ENCODE measurements around the gene AMFR.

AMFR gene

GRCh38 chr16:56346131-56346890, 79.0 kb downstream of the AMFR start:
- Histone ChIP-seq H3K4me1 (ENCODE audit: control insufficient read depth, insufficient read depth, low read length) (peaks cover 9% of the 10 kb centered on the region; the same call in 1 of the 2 replicates), H3K9me3 (ENCODE audit: control insufficient read depth, insufficient read depth, low read depth, low read length) (no peaks in the 10 kb centered on the region), H3K4me3 (ENCODE audit: low read depth, low read length) (no peak overlapping the region), H3K27me3 (ENCODE audit: control insufficient read depth, insufficient read depth, low read length) (no peaks in the 10 kb centered on the region), H3K9ac (ENCODE audit: low read length) (no peak overlapping the region), H3K27ac (ENCODE audit: low read depth, low read length) (no peak overlapping the region), H3K36me3 (ENCODE audit: control insufficient read depth, insufficient read depth, low read length) (no peaks in the 10 kb centered on the region)

GRCh38 chr16:56345406-56346050, 79.8 kb downstream of the AMFR start:
- Histone ChIP-seq H3K27me3 (ENCODE audit: control insufficient read depth, insufficient read depth, low read length) (no peaks in the 10 kb centered on the region), H3K4me3 (ENCODE audit: low read depth, low read length) (no peak overlapping the region), H3K36me3 (ENCODE audit: control insufficient read depth, insufficient read depth, low read length) (no peaks in the 10 kb centered on the region), H3K4me1 (ENCODE audit: control insufficient read depth, insufficient read depth, low read length) (peaks cover 9% of the 10 kb centered on the region; the same call in 1 of the 2 replicates), H3K9me3 (ENCODE audit: control insufficient read depth, insufficient read depth, low read depth, low read length) (no peaks in the 10 kb centered on the region), H3K9ac (ENCODE audit: low read length) (no peak overlapping the region), H3K27ac (ENCODE audit: low read depth, low read length) (no peak overlapping the region)

GRCh38 chr16:56344518-56345405, 80.6 kb downstream of the AMFR start:
- Histone ChIP-seq H3K9me3 (ENCODE audit: control insufficient read depth, insufficient read depth, low read depth, low read length) (no peaks in the 10 kb centered on the region), H3K4me3 (ENCODE audit: low read depth, low read length) (no peak overlapping the region), H3K27me3 (ENCODE audit: control insufficient read depth, insufficient read depth, low read length) (no peaks in the 10 kb centered on the region), H3K36me3 (ENCODE audit: control insufficient read depth, insufficient read depth, low read length) (no peaks in the 10 kb centered on the region), H3K4me1 (ENCODE audit: control insufficient read depth, insufficient read depth, low read length) (peaks cover 9% of the 10 kb centered on the region; the same call in 1 of the 2 replicates), H3K9ac (ENCODE audit: low read length) (no peak overlapping the region), H3K27ac (ENCODE audit: low read depth, low read length) (no peak overlapping the region)

GRCh38 chr16:56343661-56344517, 81.5 kb downstream of the AMFR start:
- no peak overlapping the region for H3K4me3 ChIP-seq (ENCODE audit: low read depth, low read length)
- peaks cover 9% of the 10 kb centered on the region; the same call in 1 of the 2 replicates for H3K4me1 ChIP-seq (ENCODE audit: control insufficient read depth, insufficient read depth, low read length)
- no peak overlapping the region for H3K9ac ChIP-seq (ENCODE audit: low read length)

GRCh38 chr16:56341656-56342399, 83.5 kb downstream of the AMFR start:
- Histone ChIP-seq H3K4me1 (ENCODE audit: control insufficient read depth, insufficient read depth, low read length) (peaks cover 9% of the 10 kb centered on the region; the same call in 1 of the 2 replicates), H3K27me3 (ENCODE audit: control insufficient read depth, insufficient read depth, low read length) (no peaks in the 10 kb centered on the region), H3K9me3 (ENCODE audit: control insufficient read depth, insufficient read depth, low read depth, low read length) (no peaks in the 10 kb centered on the region), H3K36me3 (ENCODE audit: control insufficient read depth, insufficient read depth, low read length) (no peaks in the 10 kb centered on the region), H3K9ac (ENCODE audit: low read length) (no peak overlapping the region), H3K27ac (ENCODE audit: low read depth, low read length) (no peak overlapping the region), H3K4me3 (ENCODE audit: low read depth, low read length) (no peak overlapping the region)

More at GRCh38 chr16:56343661-56344517, 81.5 kb downstream of the AMFR start:
- H3K9me3 ChIP-seq (ENCODE audit: control insufficient read depth, insufficient read depth, low read depth, low read length): no peaks in the 10 kb centered on the region
- H3K27me3 ChIP-seq (ENCODE audit: control insufficient read depth, insufficient read depth, low read length): no peaks in the 10 kb centered on the region
- H3K27ac ChIP-seq (ENCODE audit: low read depth, low read length): no peak overlapping the region
- no peaks in the 10 kb centered on the region for H3K36me3 ChIP-seq (ENCODE audit: control insufficient read depth, insufficient read depth, low read length)

GRCh38 chr16:56340864-56341365, 84.4 kb downstream of the AMFR start:
- Histone ChIP-seq H3K4me1 (ENCODE audit: control insufficient read depth, insufficient read depth, low read length) (peaks cover 9% of the 10 kb centered on the region; the same call in 1 of the 2 replicates), H3K9ac (ENCODE audit: low read length) (no peak overlapping the region), H3K36me3 (ENCODE audit: control insufficient read depth, insufficient read depth, low read length) (no peaks in the 10 kb centered on the region), H3K27ac (ENCODE audit: low read depth, low read length) (no peak overlapping the region), H3K4me3 (ENCODE audit: low read depth, low read length) (no peak overlapping the region), H3K27me3 (ENCODE audit: control insufficient read depth, insufficient read depth, low read length) (no peaks in the 10 kb centered on the region), H3K9me3 (ENCODE audit: control insufficient read depth, insufficient read depth, low read depth, low read length) (no peaks in the 10 kb centered on the region)

- Histone ChIP-seq H3K9me3 (ENCODE audit: control insufficient read depth, insufficient read depth, low read depth, low read length) (no peaks in the 10 kb centered on the region), H3K36me3 (ENCODE audit: control insufficient read depth, insufficient read depth, low read length) (no peaks in the 10 kb centered on the region), H3K4me1 (ENCODE audit: control insufficient read depth, insufficient read depth, low read length) (peaks cover 13% of the 10 kb centered on the region; the same call in 1 of the 2 replicates), H3K27me3 (ENCODE audit: control insufficient read depth, insufficient read depth, low read length) (no peaks in the 10 kb centered on the region), H3K27ac (ENCODE audit: low read depth, low read length) (no peak overlapping the region), H3K9ac (ENCODE audit: low read length) (no peak overlapping the region), H3K4me3 (ENCODE audit: low read depth, low read length) (no peak overlapping the region)
Observed at GRCh38 chr16:56340416-56340815, 84.9 kb downstream of the AMFR start.

- no peak overlapping the region for H3K27ac ChIP-seq (ENCODE audit: low read depth, low read length)
- peaks cover 13% of the 10 kb centered on the region; the same call in 1 of the 2 replicates for H3K4me1 ChIP-seq (ENCODE audit: control insufficient read depth, insufficient read depth, low read length)
- no peak overlapping the region for H3K9ac ChIP-seq (ENCODE audit: low read length)
- H3K36me3 ChIP-seq (ENCODE audit: control insufficient read depth, insufficient read depth, low read length): no peaks in the 10 kb centered on the region
- H3K4me3 ChIP-seq (ENCODE audit: low read depth, low read length): no peak overlapping the region
- no peaks in the 10 kb centered on the region for H3K9me3 ChIP-seq (ENCODE audit: control insufficient read depth, insufficient read depth, low read depth, low read length)
- no peaks in the 10 kb centered on the region for H3K27me3 ChIP-seq (ENCODE audit: control insufficient read depth, insufficient read depth, low read length)
Observed at GRCh38 chr16:56339431-56340195, 85.7 kb downstream of the AMFR start.

GRCh38 chr16:56338566-56339318, 86.6 kb downstream of the AMFR start:
- Histone ChIP-seq H3K27ac (ENCODE audit: low read depth, low read length) (no peak overlapping the region), H3K9ac (ENCODE audit: low read length) (no peak overlapping the region), H3K4me3 (ENCODE audit: low read depth, low read length) (no peak overlapping the region), H3K9me3 (ENCODE audit: control insufficient read depth, insufficient read depth, low read depth, low read length) (no peaks in the 10 kb centered on the region), H3K36me3 (ENCODE audit: control insufficient read depth, insufficient read depth, low read length) (no peaks in the 10 kb centered on the region), H3K4me1 (ENCODE audit: control insufficient read depth, insufficient read depth, low read length) (peaks cover 12% of the 10 kb centered on the region; the same call in 1 of the 2 replicates), H3K27me3 (ENCODE audit: control insufficient read depth, insufficient read depth, low read length) (no peaks in the 10 kb centered on the region)
